SK-N-SH (cell line): ENCODE measurements around the gene KANSL3. TPM values are rescaled to one million over a fixed set of nuclear protein-coding genes. Genes with fewer than 3 reads are reported as not detected.

ENCODE experiments used
- CTCF ChIA-PET: fragments of 300-600, 350-600 bp; formaldehyde crosslinking; extraction: SDS; loops from one replicate; lab custom pipeline; 2021; lab: Yijun Ruan, JAX
- POLR2A ChIA-PET: fragments of 350-600 bp; sonication (Branson Sonifier 250); formaldehyde crosslinking; extraction: SDS; loops from one replicate; lab custom pipeline; 2020; ENCODE audit warnings: antibody characterized with exemption, inconsistent platforms; lab: Yijun Ruan, JAX
- DNase-seq: peaks from one replicate; pipeline ENCODE4 v3.0.0; 2012
- H2AFZ ChIP-seq: fragments of 200-600 bp; sonication (generic); 2 replicates; pipeline ENCODE4 v1.8.1; 2016; ENCODE audit warnings: antibody characterized with exemption, mild to moderate bottlenecking, low read depth
- H3F3A ChIP-seq: fragments of 200-600 bp; sonication (generic); replicated peaks from 2 replicates; pipeline ENCODE3; 2016; ENCODE audit warnings: antibody characterized with exemption, mild to moderate bottlenecking; ENCODE audit not compliant: insufficient read depth
- H3K27ac ChIP-seq, 2 experiments: fragments of 200-500 bp in 1 of 2; fragments of 200-600 bp in 1 of 2; sonication (Bioruptor generic) in 1 of 2; sonication (generic), shearing (Covaris generic) in 1 of 2; 2 replicates each; pipeline versions ENCODE4 v1.5.1 to v1.6.1; 2014 to 2016; ENCODE audit warnings: low read depth in 2 of 2, inconsistent platforms in 1 of 2, low read length in 1 of 2, mild to moderate bottlenecking in 1 of 2, mixed read lengths in 1 of 2
- H3K27me3 ChIP-seq: fragments of 200-600 bp; sonication (generic), shearing (Covaris generic); 2 replicates; pipeline ENCODE4 v1.6.1; 2016; ENCODE audit warnings: mixed run types; ENCODE audit not compliant: insufficient read depth
- H3K36me3 ChIP-seq, 2 experiments: fragments of 200-500 bp in 1 of 2; fragments of 200-600 bp in 1 of 2; sonication (Bioruptor generic) in 1 of 2; sonication (generic) in 1 of 2; replicated peaks in 1 of 2; 2 replicates each; pipeline versions ENCODE3 to v1.5.1; 2014 to 2016; ENCODE audit warnings: low read length in 1 of 2, mild to moderate bottlenecking in 1 of 2; ENCODE audit not compliant: insufficient read depth in 2 of 2, control insufficient read depth in 1 of 2
- H3K4me1 ChIP-seq, 2 experiments: fragments of 200-500 bp in 1 of 2; fragments of 200-600 bp in 1 of 2; sonication (Bioruptor generic) in 1 of 2; sonication (generic), shearing (Covaris generic) in 1 of 2; 2 replicates each; pipeline versions ENCODE4 v1.5.1 to v1.6.1; 2014 to 2016; ENCODE audit warnings: low read depth in 1 of 2, low read length in 1 of 2, mixed run types in 1 of 2; ENCODE audit not compliant: insufficient read depth in 2 of 2, control insufficient read depth in 1 of 2
- H3K4me2 ChIP-seq: fragments of 200-600 bp; sonication (generic), shearing (Covaris generic); 2 replicates; pipeline ENCODE4 v1.6.1; 2017; ENCODE audit warnings: mixed run types
- H3K4me3 ChIP-seq, 2 experiments: fragments of 200-500 bp in 1 of 2; fragments of 200-600 bp in 1 of 2; sonication (Bioruptor generic) in 1 of 2; sonication (generic), shearing (Covaris generic) in 1 of 2; 2 replicates each; pipeline versions ENCODE4 v1.5.1 to v1.8.1; 2014 to 2016; ENCODE audit warnings: low read depth in 2 of 2, inconsistent platforms in 1 of 2, low read length in 1 of 2, mild to moderate bottlenecking in 1 of 2, mixed read lengths in 1 of 2, moderate library complexity in 1 of 2
- H3K79me2 ChIP-seq: fragments of 200-600 bp; sonication (generic); 2 replicates; pipeline ENCODE4 v1.8.1; 2017; ENCODE audit warnings: mild to moderate bottlenecking; ENCODE audit not compliant: insufficient read depth
- H3K9ac ChIP-seq: fragments of 200-600 bp; sonication (generic); 2 replicates; pipeline ENCODE4 v1.6.1; 2017; ENCODE audit warnings: mixed run types
- H3K9me2 ChIP-seq: fragments of 200-600 bp; sonication (generic); 2 replicates; pipeline ENCODE4 v1.6.1; 2017; ENCODE audit warnings: mixed run types
- H3K9me3 ChIP-seq: fragments of 200-600 bp; sonication (generic); 2 replicates; pipeline ENCODE4 v1.6.1; 2017; ENCODE audit warnings: mixed run types, mild to moderate bottlenecking, moderate library complexity
- H4K20me1 ChIP-seq: fragments of 200-600 bp; sonication (generic); 2 replicates; pipeline ENCODE4 v1.6.1; 2017; ENCODE audit warnings: mild to moderate bottlenecking, mixed run types; ENCODE audit not compliant: insufficient read depth
- CHD2 ChIP-seq: fragments of 150-350 bp; IDR thresholded peaks from 2 replicates; pipeline ENCODE4 v1.6.1; 2018; ENCODE audit warnings: low read length; ENCODE audit not compliant: partially characterized antibody
- ELF1 ChIP-seq: IDR thresholded peaks from 2 replicates; pipeline ENCODE4 v1.4.0; 2012
- EP300 ChIP-seq, 2 experiments: IDR thresholded peaks; 2 replicates each; pipeline versions ENCODE4 v1.4.0 to v1.6.1; 2012; ENCODE audit warnings: borderline replicate concordance in 1 of 2, low read depth in 1 of 2, low read length in 1 of 2
- FOSL2 ChIP-seq: IDR thresholded peaks from 2 replicates; pipeline ENCODE4 v1.4.0; 2012; ENCODE audit warnings: low read depth, mild to moderate bottlenecking, moderate library complexity, borderline replicate concordance
- FOXJ3 ChIP-seq: sonication (generic); formaldehyde crosslinking; IDR thresholded peaks from 2 replicates; pipeline ENCODE4 v1.5.1; 2020; ENCODE audit warnings: mild to moderate bottlenecking, missing genetic modification reagents
- FOXM1 ChIP-seq: IDR thresholded peaks from 2 replicates; pipeline ENCODE4 v1.4.0; 2012; ENCODE audit warnings: low read depth, mild to moderate bottlenecking
- GABPA ChIP-seq: IDR thresholded peaks from 2 replicates; pipeline ENCODE4 v1.4.0; 2012; ENCODE audit warnings: low read depth, mild to moderate bottlenecking
- GATA2 ChIP-seq: sonication (generic); formaldehyde crosslinking; IDR thresholded peaks from 2 replicates; pipeline ENCODE4 v1.5.0; 2020; ENCODE audit warnings: mild to moderate bottlenecking, missing genetic modification reagents
- MEF2A ChIP-seq: IDR thresholded peaks from 2 replicates; pipeline ENCODE4 v1.4.0; 2012; ENCODE audit warnings: low read depth, borderline replicate concordance
- POLR2AphosphoS5 ChIP-seq: IDR thresholded peaks from 2 replicates; pipeline ENCODE4 v1.6.1; 2012; ENCODE audit warnings: low read depth, low read length
- RAD21 ChIP-seq: IDR thresholded peaks from 2 replicates; pipeline ENCODE4 v1.6.1; 2012; ENCODE audit warnings: mild to moderate bottlenecking, low read length
- RCOR1 ChIP-seq: fragments of 150-350 bp; IDR thresholded peaks from 2 replicates; pipeline ENCODE4 v1.6.1; 2017; ENCODE audit warnings: antibody characterized with exemption, low read length
- SMC3 ChIP-seq: IDR thresholded peaks from 2 replicates; pipeline ENCODE4 v1.6.1; 2012; ENCODE audit warnings: low read depth, low read length, improper control_type of control experiment
- TAF1 ChIP-seq: IDR thresholded peaks from 2 replicates; pipeline ENCODE4 v1.6.1; 2012; ENCODE audit warnings: low read depth, mild to moderate bottlenecking, low read length, moderate library complexity, borderline replicate concordance
- TCF12 ChIP-seq: IDR thresholded peaks from 2 replicates; pipeline ENCODE4 v1.4.0; 2012
- TEAD4 ChIP-seq: IDR thresholded peaks from 2 replicates; pipeline ENCODE4 v1.4.0; 2012; ENCODE audit warnings: mild to moderate bottlenecking, borderline replicate concordance; ENCODE audit not compliant: insufficient read depth
- YY1 ChIP-seq: IDR thresholded peaks from 2 replicates; pipeline ENCODE4 v1.4.0; 2012; ENCODE audit warnings: low read depth, mild to moderate bottlenecking
- WGBS: methylation state at CpG from one replicate; pipeline ENCODE4 v1.1.6; 2017; ENCODE audit warnings: low lambda C conversion rate; 5-methylcytosine and 5-hydroxymethylcytosine counted together
- polyA plus RNA-seq, 3 experiments: library from polyadenylated mRNA; depleted of rRNA; stranded (reverse); fragments of >200 nt; gene quantifications; 2 replicates each; pipeline ENCODE4 v1.2.3, GENCODE V29; 2012
- TF ChIP-seq, protein P1 (sequence below): IDR thresholded peaks from 2 replicates; pipeline ENCODE4 v1.4.0; 2012; ENCODE audit warnings: low read depth
- TF ChIP-seq, protein P2 (sequence below): IDR thresholded peaks from 2 replicates; pipeline ENCODE4 v1.6.1; 2012; ENCODE audit warnings: mild to moderate bottlenecking, low read depth, low read length, moderate library complexity
- TF ChIP-seq, protein P3 (sequence below): IDR thresholded peaks from 2 replicates; pipeline ENCODE4 v1.4.0; 2012; ENCODE audit warnings: low read depth, borderline replicate concordance
- TF ChIP-seq, protein P4 (sequence below): IDR thresholded peaks from 2 replicates; pipeline ENCODE4 v1.4.0; 2012; ENCODE audit warnings: low read depth, borderline replicate concordance

The KANSL3 gene
- polyA plus RNA-seq, 1 of the 3 experiments (the other 2 are of a cell fraction), result 10.7 TPM

DNA sequence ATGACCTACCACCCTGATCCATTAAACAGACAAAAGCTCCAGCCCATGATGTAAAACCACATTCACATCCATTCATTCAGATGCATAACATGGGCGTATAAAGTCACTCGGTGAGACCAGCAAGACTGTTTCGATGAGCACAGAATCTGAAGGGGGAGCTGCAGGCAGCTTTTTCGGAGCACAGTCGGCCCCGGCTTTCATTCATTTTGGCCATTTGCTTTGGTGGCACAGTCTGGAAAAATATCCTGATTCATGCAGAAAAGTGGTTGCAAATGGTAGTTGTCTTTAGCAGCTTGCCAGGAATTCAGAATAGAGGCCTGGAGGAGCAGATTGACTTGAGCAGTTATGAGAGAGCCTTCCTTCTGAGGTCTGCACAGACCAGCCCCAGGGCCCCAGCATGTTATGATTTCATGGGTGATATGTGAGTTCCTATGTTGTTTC lies 90.4 kb downstream of the KANSL3 start:
- 94% methylated on average over 6 of the region's 6 CpGs for WGBS
- DNase-seq, result no peak
- Histone ChIP-seq H3K4me1 (no peaks in the 10 kb centered on the region), H3K9ac (no peak overlapping the region), H3K79me2 (peaks cover 2% of the 10 kb centered on the region; the same call in 1 of the 2 replicates), H3K4me2 (no peak overlapping the region), H2AFZ (no peak overlapping the region), H3K36me3 (peaks cover 2 to 6% of the 10 kb centered on the region in 2 experiments), H3F3A (peaks cover 6% of the 10 kb centered on the region), H4K20me1 (no peaks in the 10 kb centered on the region), H3K27me3 (no peaks in the 10 kb centered on the region), H3K27ac (no peak overlapping the region), H3K9me3 (no peaks in the 10 kb centered on the region), H3K4me3 (no peak overlapping the region), H3K9me2 (no peaks in the 10 kb centered on the region)
- TF ChIP-seq FOSL2, result no peak
- no peak for TF ChIP-seq POLR2AphosphoS5
- no peak for TF ChIP-seq FOXM1
- TF ChIP-seq GATA2 (CRISPR knock-in tag), result no peak
- TF ChIP-seq RAD21, result no peak
- no peak for TF ChIP-seq MEF2A
- TF ChIP-seq, protein P1, sequence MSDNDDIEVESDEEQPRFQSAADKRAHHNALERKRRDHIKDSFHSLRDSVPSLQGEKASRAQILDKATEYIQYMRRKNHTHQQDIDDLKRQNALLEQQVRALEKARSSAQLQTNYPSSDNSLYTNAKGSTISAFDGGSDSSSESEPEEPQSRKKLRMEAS, result no peak
- CTCF ChIA-PET, result interaction anchor here (1.2 to 1.7 kb wide), 5 partner anchors 9 to 141 kb away, joined by 3 to 8 read pairs (median 4); no protein-coding TSS in a partner anchor
- POLR2A ChIA-PET, result interaction anchor here (0.6 to 1.4 kb wide), 2 partner anchors 10 to 68 kb away, joined by 3 to 5 read pairs; no protein-coding TSS in a partner anchor

DNA sequence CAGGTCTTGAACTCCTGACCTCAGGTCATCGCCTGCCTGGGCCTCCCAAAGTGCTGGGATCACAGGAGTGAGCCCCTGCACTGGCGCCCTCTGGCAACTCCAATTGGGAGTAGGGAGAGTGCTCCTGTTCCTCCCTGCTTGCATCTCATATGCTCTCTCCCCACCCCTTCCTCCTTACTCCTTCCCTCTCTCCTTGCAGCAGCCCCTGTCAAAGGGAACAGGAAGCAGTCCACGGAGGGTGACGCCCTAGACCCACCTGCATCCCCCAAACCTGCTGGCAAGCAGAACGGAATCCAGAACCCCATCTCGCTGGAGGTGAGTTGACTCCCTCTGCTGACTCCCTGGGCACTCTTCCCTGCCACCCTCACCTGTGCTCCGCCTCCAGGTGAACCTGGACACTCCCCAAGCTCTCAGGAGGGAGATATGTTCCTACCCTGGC lies 90.9 kb downstream of the KANSL3 start:
- DNase-seq, result no peak
- no peak overlapping the region for H3K9ac ChIP-seq
- H3F3A ChIP-seq, result peaks cover 6% of the 10 kb centered on the region
- H3K4me1 ChIP-seq, result no peaks in the 10 kb centered on the region
- no peaks in the 10 kb centered on the region for H3K9me3 ChIP-seq
- H3K36me3 ChIP-seq, result peaks cover 2 to 6% of the 10 kb centered on the region in 2 experiments
- no peaks in the 10 kb centered on the region for H4K20me1 ChIP-seq
- H3K27me3 ChIP-seq, result no peaks in the 10 kb centered on the region
- H3K9me2 ChIP-seq, result no peaks in the 10 kb centered on the region
- H3K4me3 ChIP-seq, result no peak overlapping the region
- 90% methylated on average over 7 of the region's 7 CpGs for WGBS
- POLR2A ChIA-PET, result interaction anchor here (1.4 kb wide), 1 partner anchor 9 kb away, joined by 3 read pairs; no protein-coding TSS in a partner anchor
- CTCF ChIA-PET, result interaction anchor here (1.1 to 1.5 kb wide), 3 partner anchors 8 to 38 kb away, joined by 3 to 4 read pairs (median 3); no protein-coding TSS in a partner anchor
- H2AFZ ChIP-seq, result no peak overlapping the region
- no peak for TF ChIP-seq GABPA
- no peak for TF ChIP-seq TAF1
- TF ChIP-seq, protein P2, sequence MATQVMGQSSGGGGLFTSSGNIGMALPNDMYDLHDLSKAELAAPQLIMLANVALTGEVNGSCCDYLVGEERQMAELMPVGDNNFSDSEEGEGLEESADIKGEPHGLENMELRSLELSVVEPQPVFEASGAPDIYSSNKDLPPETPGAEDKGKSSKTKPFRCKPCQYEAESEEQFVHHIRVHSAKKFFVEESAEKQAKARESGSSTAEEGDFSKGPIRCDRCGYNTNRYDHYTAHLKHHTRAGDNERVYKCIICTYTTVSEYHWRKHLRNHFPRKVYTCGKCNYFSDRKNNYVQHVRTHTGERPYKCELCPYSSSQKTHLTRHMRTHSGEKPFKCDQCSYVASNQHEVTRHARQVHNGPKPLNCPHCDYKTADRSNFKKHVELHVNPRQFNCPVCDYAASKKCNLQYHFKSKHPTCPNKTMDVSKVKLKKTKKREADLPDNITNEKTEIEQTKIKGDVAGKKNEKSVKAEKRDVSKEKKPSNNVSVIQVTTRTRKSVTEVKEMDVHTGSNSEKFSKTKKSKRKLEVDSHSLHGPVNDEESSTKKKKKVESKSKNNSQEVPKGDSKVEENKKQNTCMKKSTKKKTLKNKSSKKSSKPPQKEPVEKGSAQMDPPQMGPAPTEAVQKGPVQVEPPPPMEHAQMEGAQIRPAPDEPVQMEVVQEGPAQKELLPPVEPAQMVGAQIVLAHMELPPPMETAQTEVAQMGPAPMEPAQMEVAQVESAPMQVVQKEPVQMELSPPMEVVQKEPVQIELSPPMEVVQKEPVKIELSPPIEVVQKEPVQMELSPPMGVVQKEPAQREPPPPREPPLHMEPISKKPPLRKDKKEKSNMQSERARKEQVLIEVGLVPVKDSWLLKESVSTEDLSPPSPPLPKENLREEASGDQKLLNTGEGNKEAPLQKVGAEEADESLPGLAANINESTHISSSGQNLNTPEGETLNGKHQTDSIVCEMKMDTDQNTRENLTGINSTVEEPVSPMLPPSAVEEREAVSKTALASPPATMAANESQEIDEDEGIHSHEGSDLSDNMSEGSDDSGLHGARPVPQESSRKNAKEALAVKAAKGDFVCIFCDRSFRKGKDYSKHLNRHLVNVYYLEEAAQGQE, result no peak
- no peak for TF ChIP-seq RAD21
- TF ChIP-seq, protein P3, sequence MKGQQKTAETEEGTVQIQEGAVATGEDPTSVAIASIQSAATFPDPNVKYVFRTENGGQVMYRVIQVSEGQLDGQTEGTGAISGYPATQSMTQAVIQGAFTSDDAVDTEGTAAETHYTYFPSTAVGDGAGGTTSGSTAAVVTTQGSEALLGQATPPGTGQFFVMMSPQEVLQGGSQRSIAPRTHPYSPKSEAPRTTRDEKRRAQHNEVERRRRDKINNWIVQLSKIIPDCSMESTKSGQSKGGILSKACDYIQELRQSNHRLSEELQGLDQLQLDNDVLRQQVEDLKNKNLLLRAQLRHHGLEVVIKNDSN, result no peak
- no peak for TF ChIP-seq RCOR1
- TF ChIP-seq SMC3, result no peak
- no peak for TF ChIP-seq FOXJ3 (CRISPR knock-in tag)
- no peak for TF ChIP-seq GATA2 (CRISPR knock-in tag)
- TF ChIP-seq TEAD4, result no peak
- TF ChIP-seq, protein P4, sequence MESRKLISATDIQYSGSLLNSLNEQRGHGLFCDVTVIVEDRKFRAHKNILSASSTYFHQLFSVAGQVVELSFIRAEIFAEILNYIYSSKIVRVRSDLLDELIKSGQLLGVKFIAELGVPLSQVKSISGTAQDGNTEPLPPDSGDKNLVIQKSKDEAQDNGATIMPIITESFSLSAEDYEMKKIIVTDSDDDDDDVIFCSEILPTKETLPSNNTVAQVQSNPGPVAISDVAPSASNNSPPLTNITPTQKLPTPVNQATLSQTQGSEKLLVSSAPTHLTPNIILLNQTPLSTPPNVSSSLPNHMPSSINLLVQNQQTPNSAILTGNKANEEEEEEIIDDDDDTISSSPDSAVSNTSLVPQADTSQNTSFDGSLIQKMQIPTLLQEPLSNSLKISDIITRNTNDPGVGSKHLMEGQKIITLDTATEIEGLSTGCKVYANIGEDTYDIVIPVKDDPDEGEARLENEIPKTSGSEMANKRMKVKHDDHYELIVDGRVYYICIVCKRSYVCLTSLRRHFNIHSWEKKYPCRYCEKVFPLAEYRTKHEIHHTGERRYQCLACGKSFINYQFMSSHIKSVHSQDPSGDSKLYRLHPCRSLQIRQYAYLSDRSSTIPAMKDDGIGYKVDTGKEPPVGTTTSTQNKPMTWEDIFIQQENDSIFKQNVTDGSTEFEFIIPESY, result no peak
- TF ChIP-seq EP300 (IDR thresholded peaks at IDR 0.05; ENCODE audit: borderline replicate concordance in 1 of 2, low read depth in 1 of 2, low read length in 1 of 2), result no peak
- no peak for TF ChIP-seq TCF12
- no peak for TF ChIP-seq ELF1
- no peak for TF ChIP-seq CHD2
- no peak for TF ChIP-seq YY1
- no peak overlapping the region for H3K4me2 ChIP-seq
- H3K27ac ChIP-seq, result no peak overlapping the region
- H3K79me2 ChIP-seq, result peaks cover 2% of the 10 kb centered on the region; the same call in 1 of the 2 replicates
